BLaER1 treated with 17β-estradiol and CSF1 and Interleukin-3, amounts not matched to agents 10 nM and 100 nM (cell line): ENCODE data around the gene ZNF787.
A peak's percentile ranks its signal among the peaks of the same experiment; 100 is the strongest.

ENCODE experiments used
- H3K27ac ChIP-seq, 11 experiments: shearing (Covaris generic); formaldehyde crosslinking; 2 replicates each; pipeline ENCODE4 v1.8.1; 2022
- H3K27me3 ChIP-seq, 11 experiments: shearing (Covaris generic); formaldehyde crosslinking; 2 replicates each; pipeline ENCODE4 v1.8.1; 2022
- H3K36me3 ChIP-seq, 11 experiments: shearing (Covaris generic); formaldehyde crosslinking; 2 replicates each; pipeline ENCODE4 v1.8.1; 2022
- H3K4me1 ChIP-seq, 10 experiments: shearing (Covaris generic); formaldehyde crosslinking; 2 replicates each; pipeline ENCODE4 v1.8.1; 2022
- H3K4me2 ChIP-seq, 11 experiments: shearing (Covaris generic); formaldehyde crosslinking; 2 replicates each; pipeline ENCODE4 v1.8.1; 2022
- H3K4me3 ChIP-seq, 10 experiments: shearing (Covaris generic); formaldehyde crosslinking; 2 replicates each; pipeline ENCODE4 v1.8.1; 2022
- H3K9ac ChIP-seq, 11 experiments: shearing (Covaris generic); formaldehyde crosslinking; 2 replicates each; pipeline ENCODE4 v1.8.1; 2022
- H3K9me3 ChIP-seq, 11 experiments: shearing (Covaris generic); formaldehyde crosslinking; replicated peaks in 1 of 11; 2 replicates each; pipeline ENCODE4 v1.8.1; 2022
- H4K20me1 ChIP-seq, 11 experiments: shearing (Covaris generic); formaldehyde crosslinking; 2 replicates each; pipeline ENCODE4 v1.8.1; 2022
- Cebpa-rat ChIP-seq, 11 experiments: shearing (Covaris generic); IDR thresholded peaks; 2 replicates each; pipeline ENCODE4 v1.8.1; 2022

ZNF787 gene

DNA sequence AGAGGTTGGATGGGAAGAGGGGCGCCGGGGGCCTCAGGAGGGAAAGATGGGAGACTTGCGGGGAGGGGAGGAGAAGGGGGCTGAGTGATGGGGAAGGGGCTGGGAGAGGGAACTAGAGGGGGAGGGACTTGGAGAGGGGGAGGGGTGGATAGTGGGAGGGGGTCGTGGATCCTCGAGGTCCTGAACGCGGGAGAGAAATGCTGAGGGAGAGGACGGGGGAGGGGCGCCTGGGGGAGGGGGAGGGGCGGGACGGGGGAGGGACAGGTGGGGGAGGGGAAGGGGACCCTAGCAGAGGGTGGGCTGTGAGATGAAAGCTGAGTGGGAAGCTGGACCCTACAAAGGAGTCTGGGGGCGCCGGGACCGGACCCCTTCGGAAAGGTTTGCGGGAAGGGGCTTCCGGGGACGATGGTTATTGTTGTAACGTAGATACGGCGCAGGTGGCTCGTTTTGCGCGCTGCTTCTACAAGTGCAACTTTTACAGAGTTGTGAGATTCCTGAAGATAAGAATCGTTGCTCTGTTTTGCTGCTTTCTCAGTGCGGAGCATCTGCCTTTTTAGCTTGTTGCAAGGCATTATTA is 20.4 kb upstream of the ZNF787 start:
- H3K4me2 ChIP-seq = peak overlapping the region; percentile 78 to 94 (median 85)
- H3K27ac ChIP-seq = peak overlapping the region in 10 of 11 experiments; percentile 75 to 89 (median 79); a peak in 19 of 22 replicates
- no peaks in the 10 kb centered on the region for H3K27me3 ChIP-seq
- H3K9me3 ChIP-seq = no peaks in the 10 kb centered on the region
- H3K9ac ChIP-seq = peak overlapping the region; percentile 54 to 86 (median 79); a peak in 20 of 22 replicates
- peaks cover 49 to 76% (median 68%) of the 10 kb centered on the region in 10 experiments for H3K4me1 ChIP-seq
- peak overlapping the region; percentile 63 to 77 (median 66) for H3K4me3 ChIP-seq
- TF ChIP-seq Cebpa-rat (IDR thresholded peaks at IDR 0.05) = no peak
- H4K20me1 ChIP-seq = peaks cover 0 to 45% (median 20%) of the 10 kb centered on the region in 11 experiments; a peak in 13 of 22 replicates
- peaks cover 5 to 28% (median 13%) of the 10 kb centered on the region in 11 experiments; a peak in 20 of 22 replicates for H3K36me3 ChIP-seq

DNA sequence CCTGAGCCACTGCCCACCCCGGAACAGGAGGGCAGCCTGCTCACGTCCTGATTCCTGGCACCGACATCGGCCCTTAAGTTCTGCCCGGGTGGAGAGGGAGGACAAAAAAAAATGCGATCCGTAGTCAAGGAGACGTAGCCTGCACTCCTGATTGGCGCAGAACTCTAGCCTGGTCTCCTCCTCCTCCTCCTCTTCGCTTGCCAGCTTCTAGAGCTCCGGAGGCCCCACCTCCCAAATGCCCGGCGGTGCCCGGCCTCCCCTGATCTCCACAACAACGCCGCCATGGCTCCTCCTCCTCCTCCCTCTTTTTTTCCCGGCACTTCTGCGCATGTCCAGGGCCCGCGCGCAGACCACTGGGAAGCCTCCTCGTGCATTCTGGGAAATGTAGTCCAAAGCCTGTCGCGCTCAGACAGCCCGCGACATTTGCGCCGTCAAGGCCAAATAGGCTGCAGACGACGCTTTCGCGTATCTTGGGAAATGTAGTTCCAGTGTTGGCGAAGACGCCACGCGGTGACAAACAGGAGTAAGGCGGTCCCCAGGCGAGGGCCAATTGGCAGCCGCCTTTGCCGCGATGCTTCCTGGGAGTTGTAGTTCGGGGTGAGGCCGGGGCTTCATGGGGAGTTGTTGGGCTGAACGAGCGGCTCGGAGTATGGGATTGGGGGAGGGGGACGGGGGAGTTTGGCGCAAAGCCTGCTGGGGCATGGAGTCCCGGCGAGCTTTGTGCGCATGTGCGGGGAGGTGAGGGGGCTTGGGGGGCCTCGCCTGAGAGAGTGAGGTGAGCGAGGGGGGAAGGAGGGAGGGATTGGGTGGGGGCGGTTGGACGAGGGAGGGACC is 19.7 kb upstream of the ZNF787 start, which contains the start of gene ZNF444:
ZNF444 (plus strand) TSS at position 705 of the 834 bp plus-strand sequence. CDS start 5,625 bp downstream, outside the sequence.
- H3K4me2 ChIP-seq = peak within 1 kb of the TSS; percentile 85 to 97 (median 94)
- H3K4me3 ChIP-seq = peak within 1 kb of the TSS; percentile 63 to 77 (median 66)
- H3K4me1 ChIP-seq = peaks cover 50 to 82% (median 74%) of the 10 kb centered on the region in 10 experiments
- peak within 1 kb of the TSS; percentile 63 to 86 (median 79) for H3K9ac ChIP-seq
- H3K9me3 ChIP-seq = no peaks in the 10 kb centered on the region
- H3K27me3 ChIP-seq = no peaks in the 10 kb centered on the region
- peaks cover 3 to 21% (median 6%) of the 10 kb centered on the region in 11 experiments; a peak in 19 of 22 replicates for H3K36me3 ChIP-seq
- H3K27ac ChIP-seq = peak within 1 kb of the TSS; percentile 63 to 89 (median 79)
- peaks cover 0 to 38% (median 13%) of the 10 kb centered on the region in 11 experiments; a peak in 13 of 22 replicates for H4K20me1 ChIP-seq
- no peak for TF ChIP-seq Cebpa-rat (IDR thresholded peaks at IDR 0.05)

DNA sequence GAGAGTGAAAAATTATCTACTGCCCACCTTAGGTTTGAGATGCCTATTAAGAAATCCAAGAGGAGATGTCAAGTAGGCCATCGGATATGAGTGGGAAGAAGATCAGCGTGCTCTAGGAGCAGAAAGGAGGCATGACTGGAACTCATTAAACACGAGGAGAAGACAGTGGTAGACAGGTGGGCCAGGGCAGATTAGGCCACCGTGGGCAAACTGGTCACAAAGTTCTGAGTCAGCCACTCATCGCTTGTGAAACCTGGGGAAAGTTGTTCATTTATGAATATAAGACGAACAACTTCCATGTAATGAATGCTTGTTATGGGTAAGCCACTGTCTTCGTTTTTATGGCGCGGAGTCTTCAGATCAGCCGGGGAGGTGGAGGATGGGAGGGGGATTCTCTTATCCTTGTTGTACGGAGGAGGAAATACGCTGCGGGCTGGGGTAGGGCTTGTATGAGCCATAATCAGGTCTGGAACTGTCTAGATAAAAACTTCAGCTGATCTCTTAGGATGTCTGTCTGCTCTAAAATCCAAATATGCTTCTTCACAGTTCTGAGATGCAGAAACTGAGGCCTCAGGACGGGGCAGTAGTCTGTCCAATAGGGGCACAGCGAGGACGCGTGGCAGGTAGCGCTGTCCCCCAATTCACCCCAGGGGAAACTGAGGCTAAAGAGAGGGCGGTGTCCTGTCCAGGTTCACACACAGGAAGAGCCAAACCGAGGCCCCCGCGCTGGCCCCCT is 18.9 kb upstream of the ZNF787 start:
- Histone ChIP-seq H3K27me3 (no peaks in the 10 kb centered on the region), H3K4me3 (peak overlapping the region; percentile 63 to 77 (median 66)), H3K27ac (peak overlapping the region; percentile 63 to 89 (median 79)), H3K4me1 (peaks cover 54 to 88% (median 82%) of the 10 kb centered on the region in 10 experiments), H3K9me3 (no peaks in the 10 kb centered on the region), H3K36me3 (peaks cover 0 to 13% (median 2%) of the 10 kb centered on the region in 11 experiments; a peak in 1 of 22 replicates), H3K4me2 (peak overlapping the region; percentile 85 to 97 (median 93)), H4K20me1 (peaks cover 0 to 31% (median 7%) of the 10 kb centered on the region in 11 experiments; a peak in 13 of 22 replicates), H3K9ac (peak overlapping the region; percentile 63 to 86 (median 79))
- no peak for TF ChIP-seq Cebpa-rat (IDR thresholded peaks at IDR 0.05)

DNA sequence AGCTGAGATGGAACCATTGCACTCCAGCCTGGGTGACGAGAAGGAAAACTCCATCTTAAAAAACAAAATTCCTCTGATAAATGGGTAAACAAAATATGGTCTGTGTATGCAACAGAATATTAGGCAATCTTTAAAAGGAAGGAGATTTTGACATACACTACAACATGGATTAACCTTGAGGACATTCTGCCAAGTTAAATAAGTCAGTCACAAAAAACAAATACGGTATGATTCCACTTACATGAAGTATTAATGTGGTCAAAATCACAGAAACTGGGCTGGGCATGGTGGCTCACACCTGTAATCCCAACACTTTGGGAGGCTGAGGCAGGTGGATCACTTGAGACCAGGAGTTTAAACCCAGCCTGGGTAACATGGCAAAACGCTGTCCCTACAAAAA is 17.0 kb upstream of the ZNF787 start:
- Histone ChIP-seq H3K4me1 (peaks cover 51 to 88% (median 80%) of the 10 kb centered on the region in 10 experiments), H3K4me2 (peak overlapping the region in 6 of 11 experiments; percentile 9 to 95 (median 56); a peak in 9 of 22 replicates)

DNA sequence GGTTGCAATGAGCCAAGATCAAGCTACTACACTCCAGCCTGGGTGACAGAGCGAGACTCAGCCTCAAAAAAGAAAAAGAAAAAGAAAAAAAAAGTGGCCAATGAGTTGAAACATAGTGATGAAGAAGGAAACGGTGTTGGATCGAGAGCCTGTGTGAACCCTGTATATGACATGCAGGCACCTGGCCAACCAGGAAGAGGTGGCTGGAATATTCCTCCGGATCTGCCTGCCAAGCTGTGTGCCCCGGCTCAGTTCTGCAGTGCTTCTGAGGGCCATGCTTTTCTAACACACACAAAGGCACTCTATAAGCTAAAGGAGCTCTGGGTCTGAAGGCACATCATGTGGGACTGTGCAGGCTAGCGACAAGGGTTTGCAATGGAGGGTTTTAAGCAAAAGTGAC is 16.3 kb upstream of the ZNF787 start:
- H3K4me3 ChIP-seq = no peak overlapping the region
- peaks cover 44 to 88% (median 80%) of the 10 kb centered on the region in 10 experiments for H3K4me1 ChIP-seq
- 0 out of 22 replicates have a peak overlapping the region, but pooled peaks of 1 of the 11 experiments have one; percentile 18 for H3K9ac ChIP-seq
- peak overlapping the region in 8 of 11 experiments; percentile 25 to 95 (median 65); a peak in 15 of 22 replicates for H3K4me2 ChIP-seq
- 0 out of 22 replicates have a peak, but pooled peaks cover 0 to 3% (median 0%) of the 10 kb centered on the region in 11 experiments for H3K36me3 ChIP-seq
- TF ChIP-seq Cebpa-rat (IDR thresholded peaks at IDR 0.05) = no peak
- H3K9me3 ChIP-seq = no peaks in the 10 kb centered on the region; a peak in 2 of 22 replicates
- peak overlapping the region in 4 of 11 experiments; percentile 7 to 48 (median 15); a peak in 3 of 22 replicates for H3K27ac ChIP-seq
- peaks cover 0 to 5% (median 0%) of the 10 kb centered on the region in 11 experiments; a peak in 2 of 22 replicates for H4K20me1 ChIP-seq
- H3K27me3 ChIP-seq = no peaks in the 10 kb centered on the region

More for the DNA sequence above, 17.0 kb upstream of the ZNF787 start:
- Histone ChIP-seq H3K36me3 (0 out of 22 replicates have a peak, but pooled peaks cover 0 to 8% (median 0%) of the 10 kb centered on the region in 11 experiments), H3K9me3 (no peaks in the 10 kb centered on the region; a peak in 2 of 22 replicates), H4K20me1 (peaks cover 0 to 12% (median 0%) of the 10 kb centered on the region in 11 experiments; a peak in 4 of 22 replicates), H3K4me3 (no peak overlapping the region), H3K27me3 (no peaks in the 10 kb centered on the region), H3K27ac (0 out of 22 replicates have a peak overlapping the region, but pooled peaks of 2 of the 11 experiments have one; percentile 12 to 18), H3K9ac (no peak overlapping the region)
- no peak for TF ChIP-seq Cebpa-rat (IDR thresholded peaks at IDR 0.05)

DNA sequence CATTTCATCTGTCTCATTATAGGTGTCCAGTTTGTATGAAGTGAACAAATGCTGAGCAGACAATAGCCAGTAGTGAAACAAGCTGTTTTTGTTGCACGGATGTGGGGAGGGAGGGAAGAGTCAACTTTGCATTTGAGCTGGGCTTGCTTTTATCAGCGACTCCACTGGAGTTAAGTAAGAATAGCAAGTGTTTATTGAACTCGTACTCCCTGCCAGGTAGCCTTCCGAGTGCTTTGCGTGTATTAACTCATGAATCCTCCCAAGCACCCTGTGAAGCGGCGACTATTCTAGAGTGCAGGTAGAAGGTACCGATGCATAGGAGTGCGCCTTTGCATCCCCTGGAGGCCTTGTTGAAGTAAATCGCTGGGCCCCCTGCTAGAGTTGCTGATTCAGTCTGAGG is 15.3 kb upstream of the ZNF787 start:
- Histone ChIP-seq H3K27me3 (no peaks in the 10 kb centered on the region), H3K4me1 (peaks cover 36 to 90% (median 81%) of the 10 kb centered on the region in 10 experiments), H4K20me1 (no peaks in the 10 kb centered on the region), H3K4me3 (no peak overlapping the region), H3K27ac (peak overlapping the region in 4 of 11 experiments; percentile 87 to 93 (median 91); a peak in 3 of 22 replicates), H3K4me2 (peak overlapping the region in 9 of 11 experiments; percentile 3 to 95 (median 45); a peak in 12 of 22 replicates), H3K36me3 (no peaks in the 10 kb centered on the region), H3K9me3 (no peaks in the 10 kb centered on the region; a peak in 3 of 22 replicates), H3K9ac (no peak overlapping the region)
- no peak for TF ChIP-seq Cebpa-rat (IDR thresholded peaks at IDR 0.05)

DNA sequence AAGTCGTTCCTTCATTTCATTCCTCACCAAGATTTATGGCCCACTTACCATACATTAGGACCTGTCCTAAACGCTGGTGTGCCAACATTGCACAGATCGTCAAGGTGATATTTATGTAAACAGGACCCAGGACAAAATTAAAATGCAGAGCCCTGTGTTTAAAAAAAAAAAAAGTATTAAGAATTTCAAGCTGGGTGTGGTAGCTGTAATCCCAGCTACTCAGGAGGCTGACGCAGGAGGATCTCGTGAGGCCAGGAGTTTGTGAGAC is 13.5 kb upstream of the ZNF787 start:
- peaks cover 30 to 84% (median 78%) of the 10 kb centered on the region in 10 experiments for H3K4me1 ChIP-seq
- peak overlapping the region; percentile 48 to 82 (median 79); a peak in 21 of 22 replicates for H3K9ac ChIP-seq
- H3K4me2 ChIP-seq = peak overlapping the region; percentile 73 to 95 (median 86)
- H3K27ac ChIP-seq = peak overlapping the region; percentile 52 to 93 (median 90); a peak in 21 of 22 replicates
- no peaks in the 10 kb centered on the region for H4K20me1 ChIP-seq
- H3K4me3 ChIP-seq = peak overlapping the region in 6 of 10 experiments; percentile 35 to 60 (median 47); a peak in 12 of 20 replicates
- no peaks in the 10 kb centered on the region for H3K27me3 ChIP-seq
- TF ChIP-seq Cebpa-rat (IDR thresholded peaks at IDR 0.05) = no peak
- no peaks in the 10 kb centered on the region for H3K36me3 ChIP-seq
- no peaks in the 10 kb centered on the region; a peak in 3 of 22 replicates for H3K9me3 ChIP-seq
